MM.1S (cell line): ENCODE measurements around the gene LRRC4C.

Source experiments
- DNase-seq: peaks from one replicate; pipeline ENCODE4 v3.0.0-alpha.2; 2015
- H2AFZ ChIP-seq: fragments of 300-600 bp; sonication (generic); 2 replicates; pipeline ENCODE4 v1.6.0; 2016; ENCODE audit warnings: antibody characterized with exemption, low read length
- H3F3A ChIP-seq: fragments of 300-600 bp; sonication (generic); 2 replicates; pipeline ENCODE4 v1.6.1; 2016; ENCODE audit warnings: mild to moderate bottlenecking, antibody characterized with exemption, low read length, moderate library complexity, mixed read lengths; ENCODE audit not compliant: insufficient read depth
- H3K27ac ChIP-seq: fragments of 300-600 bp; sonication (generic); 2 replicates; pipeline ENCODE4 v1.5.1; 2016; ENCODE audit warnings: mild to moderate bottlenecking, low read length
- H3K27me3 ChIP-seq: fragments of 300-600 bp; sonication (generic); replicated peaks from 2 replicates; pipeline ENCODE4 v1.6.0; 2016; ENCODE audit warnings: low read length; ENCODE audit not compliant: insufficient read depth
- H3K36me3 ChIP-seq: fragments of 300-600 bp; sonication (generic); replicated peaks from 2 replicates; pipeline ENCODE4 v1.6.1; 2016; ENCODE audit warnings: mild to moderate bottlenecking, low read length, mixed read lengths; ENCODE audit not compliant: insufficient read depth
- H3K4me1 ChIP-seq: fragments of 300-600 bp; sonication (generic); 2 replicates; pipeline ENCODE4 v1.6.1; 2016; ENCODE audit warnings: low read length, mixed read lengths
- H3K4me2 ChIP-seq: fragments of 300-600 bp; sonication (generic); 2 replicates; pipeline ENCODE4 v1.6.0; 2016; ENCODE audit warnings: low read depth, low read length
- H3K4me3 ChIP-seq: fragments of 300-600 bp; sonication (generic); 2 replicates; pipeline ENCODE4 v1.5.1; 2016; ENCODE audit warnings: low read length, mixed read lengths
- H3K79me2 ChIP-seq: fragments of 300-600 bp; sonication (generic); 2 replicates; pipeline ENCODE4 v1.6.1; 2016; ENCODE audit warnings: mixed run types, low read length, mixed read lengths
- H3K9ac ChIP-seq: fragments of 300-600 bp; sonication (generic); 2 replicates; pipeline ENCODE4 v1.6.1; 2016; ENCODE audit warnings: low read length, mixed read lengths
- H3K9me2 ChIP-seq: fragments of 300-600 bp; sonication (generic); replicated peaks from 2 replicates; pipeline ENCODE4 v1.6.1; 2016; ENCODE audit warnings: mild to moderate bottlenecking, low read length, mixed read lengths; ENCODE audit not compliant: insufficient read depth
- H3K9me3 ChIP-seq: fragments of 300-600 bp; sonication (generic); replicated peaks from 2 replicates; pipeline ENCODE4 v1.6.1; 2016; ENCODE audit warnings: mild to moderate bottlenecking, low read length, mixed read lengths; ENCODE audit not compliant: insufficient read depth
- H4K20me1 ChIP-seq: fragments of 300-600 bp; sonication (generic); 2 replicates; pipeline ENCODE4 v1.6.1; 2016; ENCODE audit warnings: mild to moderate bottlenecking, low read length, moderate library complexity, mixed read lengths; ENCODE audit not compliant: insufficient read depth
- CTCF ChIP-seq: fragments of 300-600 bp; sonication (generic); IDR thresholded peaks from 2 replicates; pipeline ENCODE4 v1.5.1; 2016; ENCODE audit warnings: antibody characterized with exemption, low read length, mixed read lengths
- EZH2 ChIP-seq: fragments of 300-600 bp; sonication (generic); optimal IDR thresholded peaks from 2 replicates; pipeline ENCODE3; 2017; ENCODE audit warnings: low read depth, mild to moderate bottlenecking, antibody characterized with exemption, low read length, mixed read lengths
- EZH2phosphoT487 ChIP-seq: fragments of 300-600 bp; sonication (generic); IDR thresholded peaks from 2 replicates; pipeline ENCODE4 v1.6.1; 2018; ENCODE audit warnings: antibody characterized with exemption, low read length

The LRRC4C gene

GRCh38 chr11:41247621-41248020, 211.8 kb downstream of the LRRC4C start:
- H3F3A ChIP-seq: no peaks in the 10 kb centered on the region
- no peak overlapping the region for H3K4me3 ChIP-seq
- H3K4me1 ChIP-seq: no peaks in the 10 kb centered on the region
- DNase-seq: no peak
- no peak overlapping the region for H3K9ac ChIP-seq
- no peaks in the 10 kb centered on the region for H4K20me1 ChIP-seq
- TF ChIP-seq CTCF: no peak
- TF ChIP-seq EZH2phosphoT487: no peak
- no peak for TF ChIP-seq EZH2
- no peaks in the 10 kb centered on the region for H3K9me3 ChIP-seq
- H3K27ac ChIP-seq: no peak overlapping the region
- H2AFZ ChIP-seq: no peak overlapping the region
- no peaks in the 10 kb centered on the region for H3K36me3 ChIP-seq
- H3K9me2 ChIP-seq: no peaks in the 10 kb centered on the region
- no peak overlapping the region for H3K4me2 ChIP-seq
- no peaks in the 10 kb centered on the region for H3K27me3 ChIP-seq
- H3K79me2 ChIP-seq: no peaks in the 10 kb centered on the region

- Histone ChIP-seq H3K4me2 (no peak overlapping the region), H3K4me3 (no peak overlapping the region), H3K79me2 (no peaks in the 10 kb centered on the region), H3K36me3 (no peaks in the 10 kb centered on the region), H3K27ac (no peak overlapping the region), H3K4me1 (no peaks in the 10 kb centered on the region), H3K9me3 (no peaks in the 10 kb centered on the region), H3F3A (no peaks in the 10 kb centered on the region), H3K9me2 (no peaks in the 10 kb centered on the region), H3K27me3 (no peaks in the 10 kb centered on the region), H4K20me1 (no peaks in the 10 kb centered on the region), H2AFZ (no peak overlapping the region), H3K9ac (no peak overlapping the region)
- TF ChIP-seq EZH2 (no peak), EZH2phosphoT487 (no peak), CTCF (no peak)
- DNase-seq: no peak
These were observed 213.1 kb downstream of the LRRC4C start for GRCh38 chr11:41246399-41246745.

GRCh38 chr11:41245704-41246398, 213.6 kb downstream of the LRRC4C start:
- Histone ChIP-seq H3K4me3 (no peak overlapping the region), H3K27ac (no peak overlapping the region), H3K9ac (no peak overlapping the region), H3K79me2 (no peaks in the 10 kb centered on the region), H3K4me1 (no peaks in the 10 kb centered on the region), H3K4me2 (no peak overlapping the region), H4K20me1 (no peaks in the 10 kb centered on the region), H3F3A (no peaks in the 10 kb centered on the region), H3K27me3 (no peaks in the 10 kb centered on the region), H3K36me3 (no peaks in the 10 kb centered on the region), H2AFZ (no peak overlapping the region), H3K9me2 (no peaks in the 10 kb centered on the region), H3K9me3 (no peaks in the 10 kb centered on the region)
- TF ChIP-seq EZH2phosphoT487: no peak
- DNase-seq: no peak

GRCh38 chr11:41245184-41245583, 214.3 kb downstream of the LRRC4C start:
- no peaks in the 10 kb centered on the region for H3K79me2 ChIP-seq
- H3K4me3 ChIP-seq: no peak overlapping the region
- H3F3A ChIP-seq: no peaks in the 10 kb centered on the region
- H3K4me1 ChIP-seq: no peaks in the 10 kb centered on the region
- H3K9ac ChIP-seq: no peak overlapping the region
- H4K20me1 ChIP-seq: no peaks in the 10 kb centered on the region
- H3K9me2 ChIP-seq: no peaks in the 10 kb centered on the region
- H2AFZ ChIP-seq: no peak overlapping the region
- H3K4me2 ChIP-seq: no peak overlapping the region
- no peak for DNase-seq
- H3K27me3 ChIP-seq: no peaks in the 10 kb centered on the region
- H3K9me3 ChIP-seq: no peaks in the 10 kb centered on the region
- no peaks in the 10 kb centered on the region; the same call in 1 of the 2 replicates for H3K36me3 ChIP-seq
- no peak overlapping the region for H3K27ac ChIP-seq
- no peak for TF ChIP-seq EZH2phosphoT487
- TF ChIP-seq CTCF: no peak
- no peak for TF ChIP-seq EZH2
